Heart left ventricle (tissue), 16 donors: ENCODE data around the gene ARG2. TPM values are rescaled to one million over a fixed set of nuclear protein-coding genes. Genes with fewer than 3 reads are reported as not detected.

ENCODE experiments used
- ATAC-seq, 4 donors: fragments of 200-7000 bp; cut with Tn5 transposase; one replicate each; pipeline ENCODE4 v1.9.1; 2020 to 2022; ENCODE audit warnings: moderate library complexity in 4 of 4, mild to moderate bottlenecking in 3 of 4, moderate number of reproducible peaks in 1 of 4
- DNase-seq, 5 donors: peaks; one replicate each; pipeline ENCODE4 v3.0.0-alpha.2; 2020
- H3K27ac ChIP-seq, 12 donors: fragments of 200-600 bp; sonication (generic) in 4 of 12; one replicate each; pipeline versions ENCODE4 v1.5.0 to v1.8.0; 2016 to 2022; ENCODE audit warnings: mild to moderate bottlenecking in 2 of 12
- H3K27me3 ChIP-seq, 9 donors: fragments of 200-600 bp; sonication (generic) in 2 of 9; one replicate each; pipeline versions ENCODE4 v1.5.1 to v1.8.0; 2016 to 2022; ENCODE audit warnings: mild to moderate bottlenecking in 3 of 9
- H3K36me3 ChIP-seq, 9 donors: fragments of 200-600 bp; sonication (generic) in 2 of 9; one replicate each; pipeline versions ENCODE4 v1.5.0 to v1.8.0; 2018 to 2022; ENCODE audit warnings: mild to moderate bottlenecking in 2 of 9
- H3K4me1 ChIP-seq, 12 donors: fragments of 200-600 bp; sonication (generic) in 4 of 12; one replicate each; pipeline versions ENCODE4 v1.5.0 to v1.8.0; 2016 to 2022; ENCODE audit warnings: mild to moderate bottlenecking in 3 of 12
- H3K4me3 ChIP-seq, 12 donors: fragments of 200-600 bp; sonication (generic) in 4 of 12; one replicate each; pipeline versions ENCODE4 v1.5.0 to v1.8.0; 2017 to 2022; ENCODE audit warnings: mild to moderate bottlenecking in 9 of 12, moderate library complexity in 4 of 12
- H3K9me3 ChIP-seq, 12 donors: fragments of 200-600 bp; sonication (generic) in 4 of 12; one replicate each; pipeline versions ENCODE4 v1.5.0 to v1.8.0; 2016 to 2022; ENCODE audit warnings: mild to moderate bottlenecking in 1 of 12
- POLR2A ChIP-seq, 2 donors: fragments of 450-650 bp; IDR thresholded peaks; one replicate each; pipeline ENCODE4 v1.6.1; 2017; ENCODE audit warnings: antibody characterized with exemption in 2 of 2, mild to moderate bottlenecking in 2 of 2, moderate library complexity in 2 of 2
- WGBS, 4 donors: extraction: QIAGEN DNeasy Blood & Tissue Kit in 2 of 4; methylation state at CpG; one replicate each; pipeline versions ENCODE4 v1.1.5 to v1.1.7; 2013 to 2018; 5-methylcytosine and 5-hydroxymethylcytosine counted together
- intact Hi-C, 10 donors: fragments of 100-400 bp; cut with DNase I; formaldehyde crosslinking; loops; one replicate each; pipeline versions ENCODE4 v1.11.1 to v1.14.2; 2022
- polyA plus RNA-seq, 2 donors: library from polyadenylated mRNA; stranded (reverse); fragments of 200-250 nt; gene quantifications; one replicate each; pipeline ENCODE4 v1.2.3, GENCODE V29; 2013
- total RNA-seq, 9 donors: library from RNA; depleted of rRNA in 2 of 9; stranded (reverse); fragments of >200 nt in 2 of 9; fragmentation: NEBNext Ultra II Directional in 3 of 9; extraction: Animal tissue kit (Norgen Biotek cat#: 25700) in 3 of 9; gene quantifications; one replicate each; pipeline versions ENCODE4 v1.1.0 to v1.2.4, GENCODE V29; 2016 to 2023
- TF ChIP-seq, protein P1 (sequence below), 12 donors: fragments of 200-600 bp; sonication (generic) in 4 of 12; IDR thresholded peaks; one replicate each; pipeline versions ENCODE4 v1.5.0 to v1.8.0; 2018 to 2022; ENCODE audit warnings: antibody characterized with exemption in 12 of 12, mild to moderate bottlenecking in 5 of 12
- donor health status: ischemic (EF 13 %, LVEDD 7.1; RV severe dilation, severe dysfunction).
- donor health status: healthy with polysubstance abuse.
- donor health status: DM: no; HTN: yes; CAD: no.
- donor health status: DM: no; HTN: no; CAD: no.
- donor health status: ischemic (EF 25% LVEDD 6.9; RV normal size, moderate dysfunction).
- donor health status: ischemic (EF 25% LVEDD 5.7; RV mildly dilated, moderate dysfunction).
- donor health status: healthy.
- donor health status: DM: yes; HTN: yes; CAD: no.
- donor health status: ischemic (EF 35%, LVEDD 5.7; RV mildly dilated, moderate dysfunction).
- donor health status: nonischemic (EF 11% LVEDD 7.7; RV severe dilation, severe dysfunction).
- donor health status: DM: yes; HTN: yes; CAD: no.
- donor health status: PGD.
- donor health status: ischemic (EF 29% LVEDD 5.4; RV normal size, mild dysfunction).
- donor health status: nonischemic (EF 23%, LVEDD 6.1; RV moderate dilation, normal function).

Gene ARG2
- total and polyA plus RNA-seq, 11 donors: 0.34 to 53.7 (median 1.5) TPM

DNA sequence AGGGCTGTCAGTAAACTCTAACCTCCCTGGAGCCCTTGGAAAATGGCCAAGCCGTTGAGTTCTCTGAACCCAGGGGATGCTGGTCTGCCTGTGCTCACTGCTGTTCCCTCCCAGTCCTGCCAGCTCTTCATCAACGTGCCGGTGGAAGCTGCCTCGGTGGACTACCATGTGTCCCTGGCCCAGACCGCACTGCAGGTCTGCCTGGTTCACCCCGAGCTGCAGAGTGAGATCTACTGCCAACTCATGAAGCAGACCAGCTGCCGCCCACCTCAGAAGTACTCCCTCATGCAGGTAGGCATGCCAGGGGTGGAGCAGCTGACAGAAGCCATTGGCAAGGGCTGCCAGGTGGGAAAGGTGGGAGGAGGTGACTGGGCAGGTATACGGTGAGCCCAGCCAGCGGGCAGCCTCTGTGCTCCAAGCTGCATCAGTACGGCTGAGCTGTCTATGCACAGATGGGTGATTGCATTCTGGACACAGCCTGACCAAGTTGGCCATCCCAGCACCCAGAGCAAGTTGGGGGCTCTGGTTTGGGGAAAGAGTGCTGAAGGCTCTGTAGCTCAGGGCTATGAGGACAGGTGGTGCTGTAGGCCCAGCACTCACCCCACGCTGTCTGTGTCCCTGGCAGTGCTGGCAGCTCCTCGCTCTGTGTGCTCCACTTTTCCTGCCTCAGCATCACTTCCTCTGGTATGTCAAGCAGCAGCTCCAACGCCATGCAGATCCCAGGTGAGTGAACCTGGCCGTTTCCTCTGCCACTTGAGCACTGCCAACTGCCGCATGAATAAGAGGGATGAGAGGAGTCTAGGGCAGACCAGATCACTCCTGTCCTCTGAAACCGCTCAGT, 41.6 kb upstream of the ARG2 start:
- no peak overlapping the region for H3K4me3 ChIP-seq
- DNase-seq (no peak), ATAC-seq (no peak)
- no peaks in the 10 kb centered on the region for H3K9me3 ChIP-seq
- H3K27me3 ChIP-seq: no peaks in the 10 kb centered on the region
- peaks cover 0 to 6% (median 0%) of the 10 kb centered on the region in 9 donors for H3K36me3 ChIP-seq
- no peaks in the 10 kb centered on the region for H3K4me1 ChIP-seq
- no peak overlapping the region for H3K27ac ChIP-seq
- WGBS, 4 donors: 74 to 83% (median 80%) methylated on average over 10 to 16 of the region's 16 CpGs
- intact Hi-C loops: loop anchor here in 1 of 10 donors (10.0 kb wide), 1 partner anchor 53 kb away; no protein-coding TSS in a partner anchor
- TF ChIP-seq, protein P1, sequence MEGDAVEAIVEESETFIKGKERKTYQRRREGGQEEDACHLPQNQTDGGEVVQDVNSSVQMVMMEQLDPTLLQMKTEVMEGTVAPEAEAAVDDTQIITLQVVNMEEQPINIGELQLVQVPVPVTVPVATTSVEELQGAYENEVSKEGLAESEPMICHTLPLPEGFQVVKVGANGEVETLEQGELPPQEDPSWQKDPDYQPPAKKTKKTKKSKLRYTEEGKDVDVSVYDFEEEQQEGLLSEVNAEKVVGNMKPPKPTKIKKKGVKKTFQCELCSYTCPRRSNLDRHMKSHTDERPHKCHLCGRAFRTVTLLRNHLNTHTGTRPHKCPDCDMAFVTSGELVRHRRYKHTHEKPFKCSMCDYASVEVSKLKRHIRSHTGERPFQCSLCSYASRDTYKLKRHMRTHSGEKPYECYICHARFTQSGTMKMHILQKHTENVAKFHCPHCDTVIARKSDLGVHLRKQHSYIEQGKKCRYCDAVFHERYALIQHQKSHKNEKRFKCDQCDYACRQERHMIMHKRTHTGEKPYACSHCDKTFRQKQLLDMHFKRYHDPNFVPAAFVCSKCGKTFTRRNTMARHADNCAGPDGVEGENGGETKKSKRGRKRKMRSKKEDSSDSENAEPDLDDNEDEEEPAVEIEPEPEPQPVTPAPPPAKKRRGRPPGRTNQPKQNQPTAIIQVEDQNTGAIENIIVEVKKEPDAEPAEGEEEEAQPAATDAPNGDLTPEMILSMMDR (IDR thresholded peaks at IDR 0.05): no peak
- TF ChIP-seq POLR2A (IDR thresholded peaks at IDR 0.05): no peak

DNA sequence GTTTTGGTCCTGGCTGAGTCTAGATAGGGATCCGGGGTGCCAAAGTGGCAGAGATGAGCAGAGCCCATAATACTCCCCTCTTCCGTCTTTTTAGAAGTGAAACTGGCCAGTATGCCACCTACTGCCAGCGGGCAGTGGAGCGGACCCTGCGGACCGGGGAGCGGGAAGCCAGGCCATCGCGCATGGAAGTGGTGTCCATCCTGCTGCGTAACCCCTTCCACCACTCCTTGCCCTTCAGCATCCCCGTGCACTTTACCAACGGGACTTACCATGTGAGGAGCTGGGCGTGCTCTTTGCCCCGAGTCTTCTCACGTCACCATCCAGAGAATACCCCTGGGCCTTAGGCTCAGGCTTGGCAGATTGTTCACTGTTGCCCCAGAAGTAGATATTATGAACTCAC, 40.7 kb upstream of the ARG2 start:
- intact Hi-C loops: loop anchor here in 1 of 10 donors (10.0 kb wide), 1 partner anchor 54 kb away; no protein-coding TSS in a partner anchor
- no peak for TF ChIP-seq POLR2A (IDR thresholded peaks at IDR 0.05)
- TF ChIP-seq, protein P1 (IDR thresholded peaks at IDR 0.05): no peak
- H3K4me1 ChIP-seq: no peaks in the 10 kb centered on the region
- DNase-seq: no peak
- H3K36me3 ChIP-seq: peaks cover 0 to 6% (median 0%) of the 10 kb centered on the region in 9 donors
- no peak overlapping the region for H3K4me3 ChIP-seq
- no peaks in the 10 kb centered on the region for H3K27me3 ChIP-seq
- ATAC-seq: no peak
- H3K27ac ChIP-seq: no peak overlapping the region
- H3K9me3 ChIP-seq: no peaks in the 10 kb centered on the region
- 79 to 89% (median 84%) methylated on average over 15 of the region's 15 CpGs for WGBS, 4 donors

DNA sequence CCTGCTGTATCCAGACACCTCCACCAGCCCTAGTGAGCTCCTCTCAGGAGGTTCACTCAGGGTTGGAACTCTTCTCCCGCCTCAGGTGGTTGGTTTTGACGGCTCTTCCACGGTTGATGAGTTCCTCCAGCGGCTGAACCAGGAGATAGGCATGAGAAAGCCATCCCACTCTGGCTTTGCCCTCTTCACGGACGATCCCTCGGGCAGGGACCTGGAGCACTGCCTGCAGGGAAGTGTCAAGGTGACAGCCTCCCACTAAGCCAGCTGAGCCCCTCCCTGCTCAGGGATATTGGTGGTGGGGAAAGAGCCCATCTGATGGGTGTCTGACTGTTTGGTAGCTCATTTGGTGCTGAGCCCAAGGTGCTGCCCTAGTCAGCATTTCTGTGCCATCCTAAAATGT, 40.1 kb upstream of the ARG2 start:
- Histone ChIP-seq H3K27me3 (no peaks in the 10 kb centered on the region), H3K9me3 (no peaks in the 10 kb centered on the region), H3K27ac (no peak overlapping the region), H3K36me3 (peaks cover 0 to 6% (median 0%) of the 10 kb centered on the region in 9 donors), H3K4me3 (no peak overlapping the region), H3K4me1 (no peaks in the 10 kb centered on the region)
- intact Hi-C loops: loop anchor here in 5 of 10 donors (5.0 to 10.0 kb wide), 2 partner anchors 55 to 123 kb away; partner anchors contain the start of gene RDH12 (in 5 of the 5)
- ATAC-seq: no peak
- no peak for DNase-seq
- 82 to 87% (median 84%) methylated on average over 6 to 7 of the region's 7 CpGs for WGBS, 4 donors
- TF ChIP-seq, protein P1 (IDR thresholded peaks at IDR 0.05): no peak
- no peak for TF ChIP-seq POLR2A (IDR thresholded peaks at IDR 0.05)
